ENCODE data around the gene TNRC6B. TPM values are rescaled to one million over a fixed set of nuclear protein-coding genes. Genes with fewer than 3 reads are reported as not detected.

Gene TNRC6B
- total and polyA plus RNA-seq, 2 experiments from 2014 or later: 23.7 to 25.8 TPM

GRCh38 chr22:40138866-40139265 lies 38.9 kb upstream of the TNRC6B start:
- Histone ChIP-seq H3K9me3 (ENCODE audit: low read depth) (no peaks in the 10 kb centered on the region), H3K36me3 (replicated peaks; ENCODE audit: insufficient read depth, low read depth) (peaks cover 2% of the 10 kb centered on the region), H3K4me3 (no peak overlapping the region), H2AFZ (no peak overlapping the region), H3K9me2 (replicated peaks; ENCODE audit: insufficient read depth) (no peaks in the 10 kb centered on the region), H3K4me2 (no peak overlapping the region), H4K20me1 (ENCODE audit: insufficient read depth, poor library complexity, severe bottlenecking) (no peaks in the 10 kb centered on the region), H3K27me3 (no peaks in the 10 kb centered on the region), H3K4me1 (ENCODE audit: insufficient read depth) (no peaks in the 10 kb centered on the region), H3K27ac (no peak overlapping the region), H3K79me2 (no peaks in the 10 kb centered on the region)
- DNase-seq (ENCODE audit: low spot score): no peak
- no peak for TF ChIP-seq CTCF (IDR thresholded peaks at IDR 0.05; ENCODE audit: poor library complexity)

GRCh38 chr22:40147388-40148176 lies 30.1 kb upstream of the TNRC6B start:
- no peaks in the 10 kb centered on the region for H3K4me1 ChIP-seq (ENCODE audit: insufficient read depth)
- H3K9me2 ChIP-seq (replicated peaks; ENCODE audit: insufficient read depth): no peaks in the 10 kb centered on the region
- WGBS (ENCODE audit: low lambda C conversion rate, missing lambda C conversion rate): 71% methylated on average over 10 of the region's 10 CpGs
- no peak overlapping the region for H3K27ac ChIP-seq
- no peak overlapping the region for H2AFZ ChIP-seq
- no peak for DNase-seq (ENCODE audit: low spot score)
- no peak overlapping the region for H3K4me2 ChIP-seq
- peaks cover 3% of the 10 kb centered on the region for H3K36me3 ChIP-seq (replicated peaks; ENCODE audit: insufficient read depth, low read depth)
- TF ChIP-seq EZH2phosphoT487 (IDR thresholded peaks at IDR 0.05; ENCODE audit: low read depth, severe bottlenecking, unreplicated experiment) (no peak), CTCF (IDR thresholded peaks at IDR 0.05; ENCODE audit: poor library complexity) (no peak), EZH2 (IDR thresholded peaks at IDR 0.05; ENCODE audit: borderline replicate concordance) (no peak)
- H3K27me3 ChIP-seq: no peaks in the 10 kb centered on the region
- H3K4me3 ChIP-seq: no peak overlapping the region
- no peaks in the 10 kb centered on the region for H4K20me1 ChIP-seq (ENCODE audit: insufficient read depth, poor library complexity, severe bottlenecking)
- no peaks in the 10 kb centered on the region for H3K79me2 ChIP-seq
- H3K9me3 ChIP-seq (ENCODE audit: low read depth): no peaks in the 10 kb centered on the region

- no peak overlapping the region for H3K4me3 ChIP-seq
- no peaks in the 10 kb centered on the region for H3K27me3 ChIP-seq
- H3K4me1 ChIP-seq (ENCODE audit: insufficient read depth): peaks cover 3% of the 10 kb centered on the region
- 47% methylated on average over 4 of the region's 4 CpGs for WGBS (ENCODE audit: low lambda C conversion rate, missing lambda C conversion rate)
- H3K27ac ChIP-seq: no peak overlapping the region
- H3K9me3 ChIP-seq (ENCODE audit: low read depth): no peaks in the 10 kb centered on the region
- H3K79me2 ChIP-seq: no peaks in the 10 kb centered on the region
- H3K4me2 ChIP-seq: no peak overlapping the region
- H2AFZ ChIP-seq: no peak overlapping the region
- H4K20me1 ChIP-seq (ENCODE audit: insufficient read depth, poor library complexity, severe bottlenecking): no peaks in the 10 kb centered on the region
- TF ChIP-seq EZH2 (IDR thresholded peaks at IDR 0.05; ENCODE audit: borderline replicate concordance): no peak
- no peak for TF ChIP-seq EZH2phosphoT487 (IDR thresholded peaks at IDR 0.05; ENCODE audit: low read depth, severe bottlenecking, unreplicated experiment)
- TF ChIP-seq CTCF (IDR thresholded peaks at IDR 0.05; ENCODE audit: poor library complexity): no peak
- no peak for DNase-seq (ENCODE audit: low spot score)
- H3K36me3 ChIP-seq (replicated peaks; ENCODE audit: insufficient read depth, low read depth): no peaks in the 10 kb centered on the region
- H3K9me2 ChIP-seq (replicated peaks; ENCODE audit: insufficient read depth): no peaks in the 10 kb centered on the region
Observed at GRCh38 chr22:40153192-40153591, 24.5 kb upstream of the TNRC6B start.
